NCI-H1436 treated with DMSO at 0.1 percent for 48 hours (cell line): ENCODE measurements around the gene TPPP.
A peak's percentile ranks its signal among the peaks of the same experiment; 100 is the strongest.

Source experiments
- DNase-seq: peaks from one replicate; lab custom pipeline; 2025; lab: John Stamatoyannopoulos, UW

The TPPP gene

GRCh38 chr5:624951-625230 lies 68.3 kb downstream of the TPPP start:
- no peak for DNase-seq

- no peak for DNase-seq
Measured at GRCh38 chr5:624118-624950, 68.8 kb downstream of the TPPP start.

- DNase-seq, result no peak
Measured at GRCh38 chr5:623531-623930, 69.6 kb downstream of the TPPP start.

- DNase-seq, result no peak
Measured at GRCh38 chr5:622946-623522, 70.1 kb downstream of the TPPP start.

GRCh38 chr5:622359-622758 lies 70.8 kb downstream of the TPPP start:
- DNase-seq, result no peak

GRCh38 chr5:621341-621761 lies 71.8 kb downstream of the TPPP start:
- DNase-seq, result no peak

- no peak for DNase-seq
Measured at GRCh38 chr5:620586-621180, 72.5 kb downstream of the TPPP start.

- no peak for DNase-seq
Measured at GRCh38 chr5:620152-620551, 73.0 kb downstream of the TPPP start.

- DNase-seq, result no peak
Measured at GRCh38 chr5:619444-619843, 73.7 kb downstream of the TPPP start.

- DNase-seq, result no peak
Measured at GRCh38 chr5:618450-618849, 74.7 kb downstream of the TPPP start.

- DNase-seq, result no peak
Measured at GRCh38 chr5:617896-618295, 75.3 kb downstream of the TPPP start.

- no peak for DNase-seq
Measured at GRCh38 chr5:616484-617039, 76.6 kb downstream of the TPPP start.

- DNase-seq, result no peak
Measured at GRCh38 chr5:612498-613424, 80.4 kb downstream of the TPPP start.

- DNase-seq, result peak; percentile 23
Measured at GRCh38 chr5:611731-612486, 81.2 kb downstream of the TPPP start, which contains the start of gene CEP72. Gene CEP72 (plus strand): TSS chr5:612340. CDS start chr5:612362, 22 bp downstream.

GRCh38 chr5:610744-611730 lies 82.1 kb downstream of the TPPP start:
- DNase-seq, result no peak

- DNase-seq, result no peak
Measured at GRCh38 chr5:610011-610743, 83.0 kb downstream of the TPPP start.
